ENCODE measurements around the gene EFCAB13. TPM values are rescaled to one million over a fixed set of nuclear protein-coding genes. Genes with fewer than 3 reads are reported as not detected.

The EFCAB13 gene
- total RNA-seq, 1 donor from 2014 or later = 3.3 TPM

GRCh38 chr17:47295037-47295873 is 28.5 kb upstream of the EFCAB13 start:
- no peaks in the 10 kb centered on the region for H3K4me1 Mint-ChIP-seq (ENCODE audit: low read depth, unreplicated experiment)
- H3K9me3 Mint-ChIP-seq (ENCODE audit: unreplicated experiment) = no peaks in the 10 kb centered on the region
- TF ChIP-seq, protein P1, sequence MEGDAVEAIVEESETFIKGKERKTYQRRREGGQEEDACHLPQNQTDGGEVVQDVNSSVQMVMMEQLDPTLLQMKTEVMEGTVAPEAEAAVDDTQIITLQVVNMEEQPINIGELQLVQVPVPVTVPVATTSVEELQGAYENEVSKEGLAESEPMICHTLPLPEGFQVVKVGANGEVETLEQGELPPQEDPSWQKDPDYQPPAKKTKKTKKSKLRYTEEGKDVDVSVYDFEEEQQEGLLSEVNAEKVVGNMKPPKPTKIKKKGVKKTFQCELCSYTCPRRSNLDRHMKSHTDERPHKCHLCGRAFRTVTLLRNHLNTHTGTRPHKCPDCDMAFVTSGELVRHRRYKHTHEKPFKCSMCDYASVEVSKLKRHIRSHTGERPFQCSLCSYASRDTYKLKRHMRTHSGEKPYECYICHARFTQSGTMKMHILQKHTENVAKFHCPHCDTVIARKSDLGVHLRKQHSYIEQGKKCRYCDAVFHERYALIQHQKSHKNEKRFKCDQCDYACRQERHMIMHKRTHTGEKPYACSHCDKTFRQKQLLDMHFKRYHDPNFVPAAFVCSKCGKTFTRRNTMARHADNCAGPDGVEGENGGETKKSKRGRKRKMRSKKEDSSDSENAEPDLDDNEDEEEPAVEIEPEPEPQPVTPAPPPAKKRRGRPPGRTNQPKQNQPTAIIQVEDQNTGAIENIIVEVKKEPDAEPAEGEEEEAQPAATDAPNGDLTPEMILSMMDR (IDR thresholded peaks at IDR 0.05; ENCODE audit: partially characterized antibody, unreplicated experiment) = no peak
- DNase-seq = no peak
- H3K27me3 Mint-ChIP-seq (ENCODE audit: unreplicated experiment) = peaks cover 6% of the 10 kb centered on the region
- peaks cover 4% of the 10 kb centered on the region for H3K36me3 Mint-ChIP-seq (ENCODE audit: unreplicated experiment)
- no peak overlapping the region for H3K27ac Mint-ChIP-seq (ENCODE audit: unreplicated experiment)
- H3K4me3 Mint-ChIP-seq (ENCODE audit: unreplicated experiment) = no peak overlapping the region

GRCh38 chr17:47295874-47296255 is 27.9 kb upstream of the EFCAB13 start:
- Mint-ChIP-seq H3K9me3 (ENCODE audit: unreplicated experiment) (no peaks in the 10 kb centered on the region), H3K27ac (ENCODE audit: unreplicated experiment) (no peak overlapping the region), H3K27me3 (ENCODE audit: unreplicated experiment) (peaks cover 3% of the 10 kb centered on the region), H3K4me1 (ENCODE audit: low read depth, unreplicated experiment) (no peaks in the 10 kb centered on the region), H3K4me3 (ENCODE audit: unreplicated experiment) (no peak overlapping the region), H3K36me3 (ENCODE audit: unreplicated experiment) (peaks cover 3% of the 10 kb centered on the region)
- TF ChIP-seq, protein P1 (IDR thresholded peaks at IDR 0.05; ENCODE audit: partially characterized antibody, unreplicated experiment) = no peak
- no peak for DNase-seq

DNA sequence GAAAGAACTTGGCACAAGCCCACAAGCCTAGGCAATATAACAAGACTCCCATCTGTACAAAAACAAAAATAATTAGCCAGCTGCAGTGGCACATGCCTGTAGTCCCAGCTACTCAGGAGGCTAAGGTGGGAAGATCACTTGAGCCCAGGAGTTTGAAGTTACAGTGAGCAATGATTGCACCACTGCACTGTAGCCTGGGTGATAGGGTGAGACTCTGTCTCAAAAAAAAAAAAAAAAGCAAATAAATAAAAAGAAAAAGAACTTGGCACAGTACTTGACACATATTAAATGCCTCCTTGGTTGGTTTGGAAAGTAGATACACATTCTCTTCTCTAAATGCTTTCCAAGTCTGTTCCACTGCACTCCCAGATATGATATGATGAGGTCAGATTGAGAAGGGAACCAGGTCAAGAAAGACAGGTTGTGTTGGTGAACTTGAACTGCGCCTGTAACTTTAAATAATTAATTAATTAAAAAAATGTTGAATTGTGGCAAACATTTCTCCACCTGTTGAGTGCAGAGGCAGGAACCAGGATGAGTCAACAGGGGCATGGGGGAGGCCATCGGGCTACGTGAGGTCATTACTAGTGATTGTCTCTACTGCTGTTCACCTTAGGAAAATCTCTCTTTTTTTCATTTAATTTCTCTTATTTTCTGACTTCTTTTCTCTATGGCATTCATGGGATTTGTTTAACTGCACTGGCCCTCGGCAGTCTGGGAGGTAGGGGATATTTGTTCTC is 25.9 kb upstream of the EFCAB13 start:
- peaks cover 10% of the 10 kb centered on the region for H3K36me3 Mint-ChIP-seq (ENCODE audit: unreplicated experiment)
- H3K9me3 Mint-ChIP-seq (ENCODE audit: unreplicated experiment) = no peaks in the 10 kb centered on the region
- H3K4me3 Mint-ChIP-seq (ENCODE audit: unreplicated experiment) = no peak overlapping the region
- H3K27me3 Mint-ChIP-seq (ENCODE audit: unreplicated experiment) = peaks cover 3% of the 10 kb centered on the region
- DNase-seq = no peak
- TF ChIP-seq, protein P1 (IDR thresholded peaks at IDR 0.05; ENCODE audit: partially characterized antibody, unreplicated experiment) = no peak
- no peaks in the 10 kb centered on the region for H3K4me1 Mint-ChIP-seq (ENCODE audit: low read depth, unreplicated experiment)
- no peak overlapping the region for H3K27ac Mint-ChIP-seq (ENCODE audit: unreplicated experiment)

- Mint-ChIP-seq H3K4me3 (ENCODE audit: unreplicated experiment) (no peak overlapping the region), H3K27ac (ENCODE audit: unreplicated experiment) (no peak overlapping the region), H3K9me3 (ENCODE audit: unreplicated experiment) (no peaks in the 10 kb centered on the region), H3K4me1 (ENCODE audit: low read depth, unreplicated experiment) (no peaks in the 10 kb centered on the region), H3K27me3 (ENCODE audit: unreplicated experiment) (peaks cover 5% of the 10 kb centered on the region), H3K36me3 (ENCODE audit: unreplicated experiment) (peaks cover 10% of the 10 kb centered on the region)
- DNase-seq = no peak
- TF ChIP-seq, protein P1 (IDR thresholded peaks at IDR 0.05; ENCODE audit: partially characterized antibody, unreplicated experiment) = no peak
Observed at GRCh38 chr17:47298712-47299111, 25.0 kb upstream of the EFCAB13 start.
